IMR-90 (cell line): ENCODE data around the gene MTRF1L.
A peak's percentile ranks its signal among the peaks of the same experiment; 100 is the strongest.

Experiments
- BHLHE40 ChIP-seq: fragments of 150-350 bp; IDR thresholded peaks from 2 replicates; pipeline ENCODE4 v1.6.1; 2016; ENCODE audit warnings: mild to moderate bottlenecking, low read depth, low read length
- CEBPB ChIP-seq: IDR thresholded peaks from 2 replicates; pipeline ENCODE4 v1.6.1; 2012; ENCODE audit warnings: low read depth, low read length, improper control_type of control experiment
- CHD1 ChIP-seq: IDR thresholded peaks from 2 replicates; pipeline ENCODE4 v1.6.1; 2012; ENCODE audit warnings: low read depth, low read length, improper control_type of control experiment
- FOS ChIP-seq: fragments of 150-350 bp; IDR thresholded peaks from 2 replicates; pipeline ENCODE4 v1.6.1; 2016; ENCODE audit warnings: low read depth, low read length
- MAFK ChIP-seq: IDR thresholded peaks from 2 replicates; pipeline ENCODE4 v1.6.1; 2012; ENCODE audit warnings: low read depth, low read length, improper control_type of control experiment
- MXI1 ChIP-seq: IDR thresholded peaks from 2 replicates; pipeline ENCODE4 v1.6.1; 2012; ENCODE audit warnings: low read depth, mild to moderate bottlenecking, low read length, moderate library complexity, borderline replicate concordance
- NFE2L2 ChIP-seq: fragments of 150-350 bp; IDR thresholded peaks from 2 replicates; pipeline ENCODE4 v1.6.1; 2016; ENCODE audit warnings: low read depth, mild to moderate bottlenecking, low read length
- POLR2A ChIP-seq: IDR thresholded peaks from 2 replicates; pipeline ENCODE4 v1.6.1; 2012; ENCODE audit warnings: mild to moderate bottlenecking, low read depth, low read length
- RAD21 ChIP-seq: IDR thresholded peaks from 2 replicates; pipeline ENCODE4 v1.6.1; 2012; ENCODE audit warnings: low read length, improper control_type of control experiment
- RCOR1 ChIP-seq: IDR thresholded peaks from 2 replicates; pipeline ENCODE4 v1.6.1; 2012; ENCODE audit warnings: mild to moderate bottlenecking, low read length, improper control_type of control experiment; ENCODE audit not compliant: insufficient replicate concordance
- SMC3 ChIP-seq: fragments of 150-350 bp; IDR thresholded peaks from 2 replicates; pipeline ENCODE4 v1.6.1; 2016; ENCODE audit warnings: low read depth, mild to moderate bottlenecking, antibody characterized with exemption, low read length, moderate library complexity
- TF ChIP-seq, protein P1 (sequence below): conservative IDR thresholded peaks from 2 replicates; pipeline ENCODE4 v1.5.1; 2012; ENCODE audit warnings: mild to moderate bottlenecking, low read depth, low read length, improper control_type of control experiment
- TF ChIP-seq, protein P2 (sequence below): fragments of 150-350 bp; IDR thresholded peaks from 2 replicates; pipeline ENCODE4 v1.6.1; 2016; ENCODE audit warnings: low read depth, mild to moderate bottlenecking, low read length, moderate library complexity, borderline replicate concordance
- TF ChIP-seq, protein P3 (sequence below): fragments of 150-350 bp; IDR thresholded peaks from 2 replicates; pipeline ENCODE4 v1.6.1; 2017; ENCODE audit warnings: mild to moderate bottlenecking, antibody characterized with exemption, low read length, low read depth

DNA sequence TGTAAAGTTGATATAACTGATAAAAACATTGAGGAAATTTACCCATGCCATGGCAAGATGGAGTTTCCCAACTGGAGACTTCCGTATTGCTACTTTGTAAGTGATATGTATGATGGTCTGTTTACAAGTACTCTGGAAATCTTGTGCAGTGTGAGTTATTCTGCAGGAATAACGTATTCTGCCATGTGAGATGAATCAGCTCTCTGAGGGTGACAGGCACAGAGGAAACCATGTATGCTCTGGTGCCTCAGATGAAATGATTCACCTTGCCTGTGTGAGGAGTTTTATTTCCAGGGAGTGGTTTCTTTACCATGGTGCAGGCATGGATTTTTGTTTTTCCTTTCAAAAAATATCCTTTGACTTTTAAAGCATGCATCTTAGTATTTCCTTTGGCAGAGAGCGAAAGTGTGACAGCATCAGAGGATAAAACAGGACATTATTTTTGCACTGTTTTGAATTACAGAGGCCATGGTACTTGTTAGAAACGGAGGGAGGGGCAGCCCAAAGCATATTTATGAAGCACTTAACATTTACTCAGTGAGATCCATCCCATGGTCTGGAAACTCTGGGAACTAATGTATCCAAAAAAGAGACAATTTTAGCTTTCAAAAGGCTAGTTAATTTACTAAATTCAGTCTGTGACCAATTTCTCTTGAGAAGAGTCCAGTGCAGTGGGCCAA lies 36.0 kb upstream of the MTRF1L start:
- no peak for TF ChIP-seq FOS
- TF ChIP-seq, protein P1, sequence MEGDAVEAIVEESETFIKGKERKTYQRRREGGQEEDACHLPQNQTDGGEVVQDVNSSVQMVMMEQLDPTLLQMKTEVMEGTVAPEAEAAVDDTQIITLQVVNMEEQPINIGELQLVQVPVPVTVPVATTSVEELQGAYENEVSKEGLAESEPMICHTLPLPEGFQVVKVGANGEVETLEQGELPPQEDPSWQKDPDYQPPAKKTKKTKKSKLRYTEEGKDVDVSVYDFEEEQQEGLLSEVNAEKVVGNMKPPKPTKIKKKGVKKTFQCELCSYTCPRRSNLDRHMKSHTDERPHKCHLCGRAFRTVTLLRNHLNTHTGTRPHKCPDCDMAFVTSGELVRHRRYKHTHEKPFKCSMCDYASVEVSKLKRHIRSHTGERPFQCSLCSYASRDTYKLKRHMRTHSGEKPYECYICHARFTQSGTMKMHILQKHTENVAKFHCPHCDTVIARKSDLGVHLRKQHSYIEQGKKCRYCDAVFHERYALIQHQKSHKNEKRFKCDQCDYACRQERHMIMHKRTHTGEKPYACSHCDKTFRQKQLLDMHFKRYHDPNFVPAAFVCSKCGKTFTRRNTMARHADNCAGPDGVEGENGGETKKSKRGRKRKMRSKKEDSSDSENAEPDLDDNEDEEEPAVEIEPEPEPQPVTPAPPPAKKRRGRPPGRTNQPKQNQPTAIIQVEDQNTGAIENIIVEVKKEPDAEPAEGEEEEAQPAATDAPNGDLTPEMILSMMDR, result no peak
- no peak for TF ChIP-seq POLR2A
- peak; percentile 11; the same call in 1 of the 2 replicates for TF ChIP-seq BHLHE40
- TF ChIP-seq MAFK, result peak; percentile 12; the same call in 1 of the 2 replicates
- no peak for TF ChIP-seq CEBPB
- no peak for TF ChIP-seq MXI1
- TF ChIP-seq, protein P2, sequence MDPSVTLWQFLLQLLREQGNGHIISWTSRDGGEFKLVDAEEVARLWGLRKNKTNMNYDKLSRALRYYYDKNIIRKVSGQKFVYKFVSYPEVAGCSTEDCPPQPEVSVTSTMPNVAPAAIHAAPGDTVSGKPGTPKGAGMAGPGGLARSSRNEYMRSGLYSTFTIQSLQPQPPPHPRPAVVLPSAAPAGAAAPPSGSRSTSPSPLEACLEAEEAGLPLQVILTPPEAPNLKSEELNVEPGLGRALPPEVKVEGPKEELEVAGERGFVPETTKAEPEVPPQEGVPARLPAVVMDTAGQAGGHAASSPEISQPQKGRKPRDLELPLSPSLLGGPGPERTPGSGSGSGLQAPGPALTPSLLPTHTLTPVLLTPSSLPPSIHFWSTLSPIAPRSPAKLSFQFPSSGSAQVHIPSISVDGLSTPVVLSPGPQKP, result no peak
- TF ChIP-seq RCOR1, result no peak
- TF ChIP-seq RAD21, result no peak
- TF ChIP-seq SMC3, result no peak
- TF ChIP-seq CHD1, result no peak
- TF ChIP-seq, protein P3, sequence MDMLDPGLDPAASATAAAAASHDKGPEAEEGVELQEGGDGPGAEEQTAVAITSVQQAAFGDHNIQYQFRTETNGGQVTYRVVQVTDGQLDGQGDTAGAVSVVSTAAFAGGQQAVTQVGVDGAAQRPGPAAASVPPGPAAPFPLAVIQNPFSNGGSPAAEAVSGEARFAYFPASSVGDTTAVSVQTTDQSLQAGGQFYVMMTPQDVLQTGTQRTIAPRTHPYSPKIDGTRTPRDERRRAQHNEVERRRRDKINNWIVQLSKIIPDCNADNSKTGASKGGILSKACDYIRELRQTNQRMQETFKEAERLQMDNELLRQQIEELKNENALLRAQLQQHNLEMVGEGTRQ, result no peak
- no peak for TF ChIP-seq NFE2L2
